GM04503 (cell line): ENCODE data around the gene SLC25A46.
"Not testable (repeated sequence)": the region's sequence is repeated elsewhere in the genome, so short reads cannot be mapped to it uniquely, and the experiment has no call there.

Experiments used
- DNase-seq: peaks from one replicate; pipeline ENCODE4 v3.0.0-alpha.2; 2012; ENCODE audit warnings: low read depth

SLC25A46 gene

GRCh38 chr5:110757118-110757729 lies 18.4 kb downstream of the SLC25A46 start:
- no peak for DNase-seq

GRCh38 chr5:110760158-110760557 lies 21.4 kb downstream of the SLC25A46 start:
- DNase-seq, result no peak

- no peak for DNase-seq
Measured at GRCh38 chr5:110768138-110768860, 29.5 kb downstream of the SLC25A46 start.

- peak; percentile 26 for DNase-seq
Measured at GRCh38 chr5:110769000-110769681, 30.3 kb downstream of the SLC25A46 start.

GRCh38 chr5:110770286-110770685 lies 31.5 kb downstream of the SLC25A46 start:
- no peak for DNase-seq

GRCh38 chr5:110784901-110785300 lies 46.1 kb downstream of the SLC25A46 start:
- no peak for DNase-seq

GRCh38 chr5:110785356-110785755 lies 46.5 kb downstream of the SLC25A46 start:
- no peak for DNase-seq

- not testable (repeated sequence) for DNase-seq
Measured at GRCh38 chr5:110788006-110788405, 49.2 kb downstream of the SLC25A46 start.

- peak; percentile 3 for DNase-seq
Measured at GRCh38 chr5:110790673-110791072, 51.9 kb downstream of the SLC25A46 start.

- DNase-seq, result no peak
Measured at GRCh38 chr5:110802998-110803397, 64.2 kb downstream of the SLC25A46 start.

- no peak for DNase-seq
Measured at GRCh38 chr5:110803467-110804326, 64.9 kb downstream of the SLC25A46 start.

- no peak for DNase-seq
Measured at GRCh38 chr5:110807169-110807568, 68.4 kb downstream of the SLC25A46 start.

GRCh38 chr5:110809006-110809405 lies 70.2 kb downstream of the SLC25A46 start:
- DNase-seq, result no peak
